Measurements from ENCODE around the gene TTC4. TPM values are rescaled to one million over a fixed set of nuclear protein-coding genes. Genes with fewer than 3 reads are reported as not detected.

The TTC4 gene
- total and polyA plus RNA-seq, 2 of the 4 experiments (the other 2 are of a cell fraction) = 21.6 to 27.1 TPM

DNA sequence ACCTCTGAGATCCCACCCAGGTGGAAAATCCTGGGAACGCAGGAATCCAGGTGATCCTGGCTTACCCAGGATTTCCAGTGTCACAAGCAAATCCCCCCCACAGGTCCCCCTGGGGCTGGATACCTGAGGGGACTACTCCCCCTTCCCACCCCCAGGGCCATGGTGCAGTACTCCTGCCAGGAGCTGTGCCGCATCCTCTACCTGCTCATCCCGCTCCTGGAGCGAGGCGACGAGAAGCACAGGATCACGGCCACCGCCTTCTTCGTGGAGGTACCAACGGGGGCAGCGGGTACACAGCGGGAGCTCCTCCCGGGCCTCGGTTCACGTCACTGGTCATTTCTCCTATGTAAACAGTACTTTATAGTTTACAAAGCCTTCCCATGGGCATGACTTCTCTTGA is 20.4 kb upstream of the TTC4 start:
- ATAC-seq (ENCODE audit: low read depth) (no peak), DNase-seq (no peak)
- Histone ChIP-seq H4K20me1 (ENCODE audit: insufficient read depth, low read length) (no peaks in the 10 kb centered on the region), H3K79me1 (ENCODE audit: low read depth in 1 of 2, low read length in 2 of 2) (no peaks in the 10 kb centered on the region), H3K23ac (ENCODE audit: low read depth, low read length) (no peak overlapping the region), H2AK9ac (replicated peaks; ENCODE audit: low read depth, low read length, poor library complexity) (no peak overlapping the region), H4K91ac (ENCODE audit: insufficient read depth, low read depth, low read length) (no peak overlapping the region), H2BK15ac (ENCODE audit: low read depth, low read length) (no peak overlapping the region), H3K4me2 (ENCODE audit: low read depth, low read length) (no peak overlapping the region), H3K4me3 (ENCODE audit: insufficient read depth, low read depth, low read length) (no peak overlapping the region), H4K5ac (ENCODE audit: low read depth, low read length) (no peak overlapping the region), H2AK5ac (ENCODE audit: low read depth, low read length) (no peak overlapping the region), H3K27me3 (ENCODE audit: control insufficient read depth, insufficient read depth, low read length) (peaks cover 46% of the 10 kb centered on the region), H3K9ac (ENCODE audit: low read depth, low read length) (no peak overlapping the region), H4K8ac (ENCODE audit: low read depth in 2 of 2, low read length in 2 of 2) (no peak overlapping the region), H3K56ac (ENCODE audit: extremely low read depth, insufficient read depth, low read length) (no peak overlapping the region), H3K36me3 (ENCODE audit: control insufficient read depth, insufficient read depth, low read length) (no peaks in the 10 kb centered on the region), H2BK5ac (ENCODE audit: low read depth, low read length, poor library complexity, severe bottlenecking) (no peak overlapping the region), H3K4me1 (ENCODE audit: control insufficient read depth, insufficient read depth, low read length) (no peaks in the 10 kb centered on the region), H3K4ac (ENCODE audit: low read depth, low read length) (no peak overlapping the region), H3K9me1 (ENCODE audit: insufficient read depth, low read length) (no peaks in the 10 kb centered on the region), H3K9me3 (ENCODE audit: control insufficient read depth, insufficient read depth, low read length) (no peaks in the 10 kb centered on the region), H2BK20ac (ENCODE audit: low read depth, low read length) (no peak overlapping the region), H3K27ac (ENCODE audit: insufficient read depth, low read length) (no peak overlapping the region), H2AFZ (replicated peaks; ENCODE audit: low read length, poor library complexity) (no peak overlapping the region), H3K18ac (ENCODE audit: low read depth, low read length) (no peak overlapping the region), H3K14ac (replicated peaks; ENCODE audit: low read depth, low read length) (no peak overlapping the region), H2BK120ac (ENCODE audit: low read depth, low read length) (no peak overlapping the region)
- BruUV-seq (replicated peaks) = no TSS peak
- dilution Hi-C loops (cut with HindIII; ENCODE audit: low sequenced_read_pairs, unreplicated experiment) = no loop called here
- CTCF ChIA-PET = no interaction called here
- POLR2A ChIA-PET (ENCODE audit: unreplicated experiment) = no interaction called here
- TF ChIP-seq MAZ (IDR thresholded peaks at IDR 0.05; ENCODE audit: borderline replicate concordance, low read depth, low read length) (no peak), MXI1 (IDR thresholded peaks at IDR 0.05; ENCODE audit: borderline replicate concordance, low read depth, low read length) (no peak), MAFK (IDR thresholded peaks at IDR 0.05; ENCODE audit: low read depth, low read length) (no peak), FOS (IDR thresholded peaks at IDR 0.05; ENCODE audit: low read depth, low read length) (no peak), RCOR1 (IDR thresholded peaks at IDR 0.05; ENCODE audit: insufficient replicate concordance, low read length) (no peak), CEBPB (IDR thresholded peaks at IDR 0.05; ENCODE audit: low read depth, low read length) (no peak), SMC3 (IDR thresholded peaks at IDR 0.05; ENCODE audit: low read depth, low read length) (no peak), BHLHE40 (IDR thresholded peaks at IDR 0.05; ENCODE audit: low read depth, low read length) (no peak), ELK1 (IDR thresholded peaks at IDR 0.05; ENCODE audit: borderline replicate concordance, low read depth, low read length) (no peak)
- intact Hi-C loops (cut with micrococcal nuclease) = no loop called here
- in situ Hi-C loops (cut with MboI; ENCODE audit: low sequenced_read_pairs) = no loop called here
- 63% methylated on average over 4 of the region's 15 CpGs; no CpG with 5 or more reads in 1 of the 2 experiments for WGBS, 2 experiments (ENCODE audit: extremely low coverage in 2 of 2, insufficient read length in 1 of 2)

All from IMR-90 (cell line).